Measurements from ENCODE around the gene ATXN1.

The ATXN1 gene

GRCh38 chr6:16742116-16742515 lies 19.1 kb downstream of the ATXN1 start:
- no peak for DNase-seq (ENCODE audit: low spot score)

DNA sequence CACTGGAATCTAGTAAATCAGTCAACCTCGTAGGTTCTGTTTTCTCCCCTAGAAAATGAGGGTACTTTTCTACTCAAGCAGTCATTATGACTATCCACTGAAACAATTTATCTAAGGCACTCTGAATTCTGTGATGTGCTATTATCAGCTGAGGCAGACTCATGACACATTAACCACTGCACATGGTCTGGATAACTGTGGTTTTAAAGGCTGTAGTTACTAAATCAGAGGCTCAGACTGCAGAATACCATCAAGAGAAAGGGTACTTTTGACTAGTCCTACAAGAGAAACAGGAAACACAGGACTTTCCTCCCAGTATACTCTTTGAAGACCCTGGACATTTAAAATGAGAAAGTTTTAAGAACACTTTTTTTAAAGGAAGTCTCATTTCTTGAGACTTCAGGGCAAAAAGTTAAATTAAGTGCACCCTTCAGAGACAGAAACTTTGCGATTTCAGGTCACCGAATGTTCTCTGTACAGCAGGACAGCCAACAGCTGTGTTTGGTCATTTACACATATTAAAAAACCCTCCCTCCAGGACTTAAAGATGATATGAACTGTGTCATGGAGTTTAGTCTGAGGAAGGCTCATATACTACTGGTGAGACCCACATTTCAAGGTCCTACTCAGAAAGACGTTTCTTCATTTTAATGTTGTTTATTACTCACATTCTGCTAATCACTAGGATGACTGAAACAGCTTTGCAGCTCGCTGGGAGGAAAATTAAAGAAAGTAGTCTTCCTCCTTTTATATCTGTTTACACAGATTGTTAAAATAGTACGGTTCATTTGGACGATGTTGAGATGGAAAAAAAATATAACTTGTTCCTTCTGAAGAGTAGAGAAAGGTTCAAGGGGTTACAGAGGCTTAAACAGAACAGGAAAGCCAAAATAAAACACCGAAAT lies 19.9 kb downstream of the ATXN1 start:
- peak; percentile 24 for DNase-seq (ENCODE audit: low spot score)

DNA sequence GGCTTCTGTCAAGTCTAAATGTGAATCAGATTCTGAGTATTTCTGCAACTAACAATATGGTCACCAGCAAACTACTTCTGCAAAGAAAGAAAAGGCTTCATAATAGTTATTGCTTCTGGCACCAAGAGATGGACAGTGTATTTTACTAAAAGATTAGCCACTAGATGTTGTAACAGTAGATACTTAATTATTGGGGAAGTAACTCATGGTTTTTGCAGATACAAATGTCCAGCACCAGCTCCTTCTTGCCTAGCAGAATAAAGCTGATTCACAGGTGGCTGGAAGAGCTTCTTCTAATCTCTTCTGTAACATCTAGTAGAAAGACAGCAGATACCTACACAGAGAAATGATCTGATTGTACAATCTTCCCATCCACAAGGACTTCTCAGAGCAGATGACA lies 21.2 kb downstream of the ATXN1 start:
- DNase-seq (ENCODE audit: low spot score): no peak

DNA sequence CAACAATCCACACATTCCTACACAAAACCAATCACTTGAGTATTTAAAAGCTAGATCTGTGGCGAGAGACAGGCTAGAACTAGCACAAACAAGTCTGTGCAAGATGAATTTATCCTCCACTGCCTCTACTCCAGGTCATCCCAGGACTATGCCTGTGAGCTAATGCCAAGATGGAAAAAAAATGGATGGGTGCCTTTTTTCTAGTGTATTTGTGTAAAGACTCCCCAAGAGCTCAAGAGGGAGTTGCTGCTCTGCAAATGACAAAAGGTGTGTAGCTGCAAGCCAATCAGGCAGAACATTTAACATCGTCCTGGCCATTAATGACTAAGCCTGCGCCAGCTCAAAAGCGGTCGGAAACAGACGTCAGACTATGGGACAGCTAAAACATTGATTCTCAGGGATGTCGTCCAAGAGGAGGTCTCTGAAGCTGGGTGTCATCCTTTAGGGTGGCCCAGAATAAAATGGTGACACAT lies 21.9 kb downstream of the ATXN1 start:
- peak; percentile 8 for DNase-seq (ENCODE audit: low spot score)

DNA sequence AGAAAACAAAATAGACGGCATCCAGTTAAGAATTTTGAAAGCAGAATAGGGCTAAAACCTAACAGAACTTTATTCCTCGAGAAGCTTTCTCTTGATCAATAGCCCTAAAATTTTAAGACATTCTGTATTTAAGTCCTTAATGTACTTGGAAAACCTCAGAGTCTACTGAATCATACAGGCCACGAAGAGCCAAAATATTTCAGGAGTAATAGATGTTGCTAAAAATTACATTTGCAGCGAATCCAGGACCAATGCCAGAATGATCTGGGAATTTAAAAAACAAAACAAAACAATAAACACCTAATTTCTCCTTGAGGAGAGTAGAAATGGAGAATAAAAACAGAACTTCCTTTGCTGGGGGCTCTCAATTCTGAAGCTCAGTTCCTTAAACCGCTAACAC lies 23.3 kb downstream of the ATXN1 start:
- DNase-seq (ENCODE audit: low spot score): no peak

DNA sequence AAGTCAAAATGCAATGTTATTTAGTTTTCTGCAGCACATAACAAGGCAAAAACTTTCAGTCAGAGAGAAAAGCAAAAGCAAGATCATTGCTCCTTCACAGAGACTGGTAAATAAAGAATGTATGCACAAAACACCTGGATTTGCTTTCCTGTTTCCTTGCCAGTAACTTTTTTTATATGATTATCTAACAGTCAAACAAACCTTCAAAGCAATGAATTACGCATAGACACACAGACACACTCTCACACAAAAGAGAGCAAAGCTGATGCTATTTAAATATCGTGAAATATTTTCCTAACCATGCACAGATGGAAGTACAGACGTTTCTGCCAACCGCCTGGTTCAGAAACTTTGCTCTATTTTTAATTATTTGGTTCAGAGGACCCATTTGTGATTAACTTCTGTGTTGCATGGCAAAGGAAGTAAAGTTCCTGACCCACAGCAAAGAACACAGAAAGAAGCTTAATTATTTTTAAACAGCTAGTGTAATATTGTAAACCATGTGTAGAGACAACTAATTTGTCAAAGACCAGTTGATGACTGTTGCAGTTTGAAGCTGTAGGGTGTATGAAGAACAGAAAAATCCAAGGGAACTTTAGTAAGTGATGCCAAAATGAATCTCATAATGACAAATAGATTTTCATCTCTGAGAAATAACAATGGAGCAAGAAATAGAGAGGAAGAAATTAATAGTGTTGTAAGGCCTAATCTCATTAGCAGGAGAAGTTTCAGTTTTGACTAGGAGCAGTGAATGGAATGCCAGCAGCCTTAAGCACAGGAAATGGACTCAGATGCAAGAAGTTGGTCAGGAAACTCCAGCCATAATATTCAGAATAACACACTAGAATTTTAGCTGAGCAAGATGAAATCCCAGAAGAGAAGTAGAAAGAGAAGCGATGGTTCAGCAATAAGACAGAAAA lies 24.1 kb downstream of the ATXN1 start:
- DNase-seq (ENCODE audit: low spot score): no peak

DNA sequence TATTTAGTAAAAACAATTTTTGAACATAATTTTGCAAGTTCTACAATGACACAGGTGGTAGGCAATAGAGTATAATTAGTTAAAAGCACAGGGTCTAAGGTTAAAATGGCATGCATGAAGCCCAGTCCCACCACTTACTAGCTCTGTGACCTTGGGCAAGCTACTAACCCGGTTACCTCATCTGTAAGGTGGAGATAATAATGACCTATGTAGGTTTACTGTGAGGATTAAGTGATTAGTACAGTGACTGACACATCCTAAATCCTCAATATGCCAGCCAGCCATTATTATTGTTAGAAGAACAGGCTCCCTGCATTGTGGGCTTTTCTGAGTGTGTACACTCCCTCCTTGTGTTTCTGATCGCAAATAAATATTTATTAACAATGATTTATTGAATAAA lies 26.2 kb downstream of the ATXN1 start:
- DNase-seq (ENCODE audit: low spot score): no peak

- no peak for DNase-seq (ENCODE audit: low spot score)
Measured at GRCh38 chr6:16733085-16733484, 28.2 kb downstream of the ATXN1 start.

DNA sequence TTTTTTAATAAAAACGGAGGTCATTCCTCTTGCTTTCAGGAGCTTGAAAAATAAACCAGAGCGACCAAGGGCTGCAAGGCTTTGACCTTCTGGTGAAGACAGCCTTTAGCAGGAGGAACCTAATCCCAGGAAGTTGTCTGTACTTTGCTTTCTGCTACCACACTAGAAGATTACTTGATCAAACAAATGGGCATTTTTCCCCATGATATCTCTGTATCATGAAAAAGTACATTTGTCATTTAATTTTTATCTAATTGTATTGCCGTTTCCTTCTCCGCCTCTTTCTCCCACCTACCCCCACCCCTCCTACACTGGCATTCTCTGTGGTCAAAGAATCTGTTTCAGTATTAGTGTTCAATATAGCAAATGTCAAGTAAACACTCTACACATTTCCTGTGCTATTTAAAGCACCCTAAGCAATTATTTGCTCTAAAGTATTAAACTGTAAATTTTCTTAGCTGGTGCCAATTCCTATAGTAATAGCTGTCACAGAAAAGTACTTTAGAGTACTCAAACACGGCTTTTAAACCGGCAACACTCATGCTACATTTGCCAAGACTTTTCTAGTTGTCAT lies 29.7 kb downstream of the ATXN1 start:
- no peak for DNase-seq (ENCODE audit: low spot score)

GRCh38 chr6:16730738-16731477 lies 30.4 kb downstream of the ATXN1 start:
- no peak for DNase-seq (ENCODE audit: low spot score)

DNA sequence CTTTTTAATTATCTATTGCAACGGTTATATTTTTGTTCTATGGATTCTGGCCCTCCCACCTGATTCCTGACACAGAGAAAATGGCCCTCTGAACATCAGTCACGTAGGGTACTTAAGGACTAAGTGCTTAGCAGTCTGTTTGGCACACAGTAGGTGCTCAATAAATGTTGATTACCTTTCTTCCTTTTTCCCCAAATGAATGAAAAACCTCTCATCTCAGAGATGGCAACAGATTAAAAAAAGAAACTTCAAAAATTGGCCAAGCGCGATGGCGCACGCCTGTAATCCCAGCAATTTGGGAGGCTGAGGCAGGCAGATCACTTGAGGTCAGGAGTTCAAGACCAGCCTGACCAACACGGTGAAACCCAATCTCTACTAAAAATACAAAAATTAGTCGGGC lies 31.5 kb downstream of the ATXN1 start:
- no peak for DNase-seq (ENCODE audit: low spot score)

GRCh38 chr6:16729183-16729691 lies 32.0 kb downstream of the ATXN1 start:
- DNase-seq (ENCODE audit: low spot score): no peak

- no peak for DNase-seq (ENCODE audit: low spot score)
Measured at GRCh38 chr6:16728513-16729182, 32.6 kb downstream of the ATXN1 start.

GRCh38 chr6:16727996-16728395 lies 33.3 kb downstream of the ATXN1 start:
- DNase-seq (ENCODE audit: low spot score): no peak

GRCh38 chr6:16725145-16725864 lies 36.0 kb downstream of the ATXN1 start:
- DNase-seq (ENCODE audit: low spot score): no peak

DNA sequence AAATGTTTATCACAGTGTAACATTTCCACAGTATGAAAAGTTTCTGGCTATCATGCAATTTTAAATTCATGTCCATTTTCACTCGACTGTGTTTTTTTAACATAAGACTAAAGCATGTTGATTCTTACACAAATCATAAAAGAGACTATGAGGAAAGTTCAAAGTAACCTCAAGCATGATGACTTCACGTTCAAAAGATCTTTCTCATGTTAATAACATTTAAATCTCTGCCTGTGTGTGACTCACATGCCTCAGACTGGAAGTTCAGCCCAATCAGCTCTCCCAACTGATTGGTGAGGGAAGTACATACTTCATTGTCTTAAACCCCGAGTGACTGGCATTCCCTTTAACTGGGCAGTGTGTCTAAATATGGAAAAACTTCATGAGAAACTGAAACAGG lies 37.4 kb downstream of the ATXN1 start:
- DNase-seq (ENCODE audit: low spot score): peak; percentile 70

- no peak for DNase-seq (ENCODE audit: low spot score)
Measured at GRCh38 chr6:16723402-16723801, 37.9 kb downstream of the ATXN1 start.

- DNase-seq (ENCODE audit: low spot score): no peak
Measured at GRCh38 chr6:16722630-16723029, 38.6 kb downstream of the ATXN1 start.

DNA sequence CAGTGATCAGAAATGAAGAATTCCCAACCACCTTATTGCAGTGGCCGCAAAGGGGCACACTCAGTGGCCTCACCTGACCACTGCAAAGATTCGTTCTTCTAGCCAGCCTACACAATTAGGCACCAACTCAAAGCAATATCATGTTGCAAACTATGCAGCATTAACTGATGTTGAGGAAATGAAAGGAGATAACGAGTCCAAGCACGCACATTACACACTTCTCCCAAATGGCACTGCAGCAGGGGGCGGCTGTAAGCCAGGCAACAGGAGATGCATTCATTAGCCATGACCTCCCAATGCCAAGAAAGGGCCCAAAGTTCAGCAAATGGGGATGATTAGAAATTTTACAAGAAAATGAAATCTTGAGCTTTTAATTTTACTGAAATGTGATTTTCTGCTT lies 39.3 kb downstream of the ATXN1 start:
- DNase-seq (ENCODE audit: low spot score): no peak

- DNase-seq (ENCODE audit: low spot score): no peak
Measured at GRCh38 chr6:16720861-16721260, 40.4 kb downstream of the ATXN1 start.

Data from RKO (cell line).